HG03442 (cell line): ENCODE results near the gene CATSPERD.
A peak's percentile ranks its signal among the peaks of the same experiment; 100 is the strongest.

Experiments used
- ATAC-seq: cut with Tn5 transposase; IDR thresholded peaks from one replicate; pipeline ENCODE4 v1.9.1; 2021; ENCODE audit warnings: mild to moderate bottlenecking, moderate library complexity; ENCODE audit not compliant: unreplicated experiment

CATSPERD gene

DNA sequence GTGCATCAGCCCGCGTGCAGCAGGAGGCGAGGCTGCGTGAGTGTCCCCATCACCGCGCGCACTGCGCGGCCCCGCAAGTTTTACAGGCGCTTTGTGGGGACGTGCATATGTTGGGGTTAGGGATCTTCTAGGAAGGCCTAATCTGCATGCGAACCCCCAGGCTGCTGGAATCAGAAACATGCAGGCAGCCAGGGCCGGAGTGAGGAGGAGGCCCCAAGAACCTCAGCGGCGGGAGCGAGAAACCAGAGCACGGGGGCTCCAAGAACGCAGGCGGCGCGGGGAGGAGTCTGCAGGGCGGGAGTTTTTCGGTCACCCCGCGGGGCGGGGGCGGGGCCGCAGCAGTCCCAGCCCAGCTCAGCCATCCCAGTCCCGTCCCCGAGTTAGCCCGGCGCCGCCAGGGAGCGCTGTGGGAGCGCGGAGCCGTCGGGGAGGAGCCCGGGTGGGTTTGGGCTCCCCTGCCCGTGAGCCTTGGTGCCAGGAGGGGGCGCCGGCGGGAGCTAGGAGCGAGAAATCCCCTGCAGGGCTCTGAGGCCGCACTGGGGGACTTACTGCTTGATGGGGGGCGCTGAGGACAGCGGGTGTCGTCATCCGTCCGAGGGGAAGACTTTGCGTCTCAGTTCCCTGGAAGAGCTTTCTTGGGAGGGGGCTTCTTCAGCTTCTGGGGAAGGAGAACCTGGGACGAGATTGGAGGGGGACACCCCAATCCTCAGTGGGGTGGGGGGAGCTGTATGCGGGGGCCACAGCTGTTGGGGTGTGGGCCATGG is 83.5 kb downstream of the CATSPERD start:
- peak; percentile 65 for ATAC-seq

DNA sequence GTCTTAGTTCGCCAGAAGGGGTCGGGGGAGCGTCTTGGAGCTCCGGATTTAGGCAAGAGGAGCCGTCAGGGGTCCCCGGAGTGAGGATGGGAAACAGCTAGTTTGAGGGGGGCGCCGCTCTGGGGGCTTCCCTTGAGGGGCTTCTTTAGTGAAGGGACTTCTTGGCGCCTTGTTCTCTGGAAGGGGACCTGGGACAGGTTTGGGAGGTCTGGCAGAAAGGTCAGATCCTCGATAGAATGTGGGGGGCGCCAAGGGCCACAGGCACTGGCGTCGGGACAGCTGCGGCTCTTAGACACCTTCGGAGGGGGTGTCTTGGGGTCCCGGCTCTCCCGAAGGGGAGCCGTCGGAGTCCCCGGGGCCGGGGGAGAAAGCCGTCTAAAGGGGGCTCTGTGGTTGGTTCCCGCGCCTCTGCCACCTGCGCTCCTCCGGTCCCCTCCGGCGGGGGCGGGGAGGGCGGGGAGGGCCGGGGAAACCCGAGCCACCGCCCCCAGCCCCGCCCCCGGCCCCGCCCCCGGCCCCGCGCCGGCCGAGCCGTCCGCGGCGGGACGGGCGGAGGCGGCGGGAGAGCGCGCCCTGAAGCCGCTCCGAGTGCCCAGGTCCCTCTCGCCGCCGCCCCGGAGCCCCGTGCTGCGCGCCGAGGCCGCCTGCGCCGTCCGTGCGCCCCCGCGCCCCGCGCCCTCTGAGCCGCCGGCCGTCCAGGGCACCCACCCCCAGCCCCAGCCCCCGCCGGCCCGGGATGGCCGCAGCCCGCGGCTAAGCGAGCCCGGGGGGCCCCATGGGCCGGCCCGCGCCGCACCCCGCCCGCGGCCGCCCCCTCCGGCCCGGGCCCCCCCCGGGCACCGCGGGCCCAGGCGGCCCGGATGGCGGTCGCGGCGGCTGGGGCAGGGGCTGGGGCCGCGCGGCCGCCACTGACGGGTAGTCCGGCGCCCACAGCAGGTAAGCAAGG is 84.4 kb downstream of the CATSPERD start, which contains the start of gene NRTN:
Gene NRTN, plus strand, starts transcription at position 552 of the 946 bp plus-strand sequence. CDS start 19,099 bp downstream, outside the sequence.
- ATAC-seq: no peak

DNA sequence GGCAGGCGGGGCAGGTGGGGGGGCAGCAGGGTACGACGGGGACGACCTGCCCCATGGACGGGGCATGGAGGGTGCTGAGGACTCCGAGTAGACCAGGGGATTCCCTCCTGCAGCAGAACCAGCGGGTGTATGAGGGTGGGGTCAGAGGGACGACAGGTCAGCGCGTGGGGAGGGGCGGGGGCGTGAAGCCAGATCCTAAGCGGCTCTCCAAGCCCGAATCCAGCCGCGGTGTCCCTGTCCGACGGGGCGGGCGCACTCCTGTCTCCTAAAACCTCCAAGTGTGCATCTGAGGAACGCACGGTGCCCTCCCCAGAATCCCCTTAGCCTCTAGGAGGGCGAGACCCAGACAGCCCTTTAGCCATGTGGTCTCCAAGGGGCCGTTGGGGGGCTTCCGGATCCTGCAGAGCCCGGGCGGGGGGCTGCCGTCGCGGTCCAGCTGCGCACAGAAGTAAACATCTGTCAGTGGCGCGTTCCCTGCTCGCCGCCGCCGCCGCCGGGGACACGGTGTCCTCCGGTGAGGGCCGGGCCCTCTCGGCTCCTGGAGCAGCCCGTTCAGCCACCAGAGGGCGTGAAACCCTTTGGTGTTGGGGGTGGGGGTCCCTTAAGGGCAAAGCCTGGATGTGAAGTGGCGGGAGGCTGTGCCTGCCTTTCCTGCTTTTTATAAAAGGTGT is 85.2 kb downstream of the CATSPERD start:
- no peak for ATAC-seq

DNA sequence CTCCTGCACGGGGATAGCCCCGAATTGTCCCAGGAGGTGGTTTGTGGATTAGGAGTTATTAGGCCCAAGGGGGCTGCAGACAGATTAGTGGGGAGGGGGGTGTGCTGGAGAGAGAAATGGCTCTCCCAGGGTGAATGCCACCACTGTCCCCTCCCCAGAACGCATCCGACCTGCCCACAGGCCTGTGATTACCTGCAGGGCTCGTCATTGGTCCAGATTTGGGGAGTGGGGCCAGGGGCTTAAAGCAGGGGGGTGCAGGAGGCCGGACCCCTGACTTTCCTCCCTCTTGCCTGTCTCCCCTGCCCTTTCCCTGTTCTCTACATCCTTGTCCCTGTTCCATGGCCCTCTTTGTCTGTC is 85.7 kb downstream of the CATSPERD start:
- no peak for ATAC-seq

DNA sequence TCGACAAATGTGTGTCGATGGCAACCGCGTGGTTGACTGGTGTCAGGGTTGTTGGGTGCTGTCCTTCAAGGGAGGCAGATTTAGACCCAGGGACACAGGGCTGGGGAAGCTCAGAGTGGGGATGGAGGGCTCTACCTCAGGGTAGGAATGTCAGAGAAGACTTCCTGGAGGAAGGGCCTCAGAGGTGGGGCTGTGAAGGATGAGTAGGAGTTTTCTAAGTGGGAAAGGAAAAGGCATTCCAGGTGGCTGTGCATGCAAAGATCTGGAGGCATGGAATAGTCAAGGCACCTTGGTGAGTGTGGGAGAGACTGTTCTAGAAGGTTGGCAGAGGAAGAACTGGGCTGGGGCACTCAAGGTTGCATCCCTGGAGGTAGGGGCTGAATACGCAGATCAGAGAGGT is 86.5 kb downstream of the CATSPERD start:
- ATAC-seq: no peak

DNA sequence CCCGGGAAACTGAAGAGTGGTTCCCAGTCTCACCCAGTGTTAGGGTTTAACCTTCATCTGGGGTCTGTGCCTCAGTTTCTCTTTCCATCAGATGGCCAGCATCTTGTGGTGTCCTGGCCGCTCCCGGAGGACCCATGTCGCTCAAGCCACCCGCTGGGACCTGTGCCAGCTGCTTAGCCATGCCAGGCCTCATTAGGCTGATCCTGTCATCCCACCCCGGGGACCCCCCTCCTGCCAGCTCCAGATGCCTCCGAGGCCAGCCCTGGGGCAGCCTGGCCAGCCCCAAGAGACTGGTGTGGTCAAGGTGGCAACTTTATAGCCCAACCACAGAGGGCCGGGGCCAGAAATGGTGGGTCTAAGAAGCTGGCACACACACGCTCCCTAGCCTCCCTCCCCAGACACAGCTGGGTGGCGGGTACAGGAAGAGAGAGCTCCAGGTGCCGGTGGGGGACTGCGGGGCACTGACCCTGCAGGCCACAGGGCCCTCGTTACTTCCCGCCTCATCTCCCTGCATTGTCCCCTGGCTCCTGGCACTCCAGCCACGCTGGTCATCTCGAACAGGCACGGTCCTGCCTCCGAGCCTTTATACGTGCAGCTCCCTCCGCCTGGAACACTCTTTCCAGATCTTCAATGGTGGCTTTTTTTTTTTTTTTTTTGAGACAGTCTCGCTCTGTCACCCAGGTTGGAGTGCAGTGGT is 87.8 kb downstream of the CATSPERD start:
- ATAC-seq: no peak

DNA sequence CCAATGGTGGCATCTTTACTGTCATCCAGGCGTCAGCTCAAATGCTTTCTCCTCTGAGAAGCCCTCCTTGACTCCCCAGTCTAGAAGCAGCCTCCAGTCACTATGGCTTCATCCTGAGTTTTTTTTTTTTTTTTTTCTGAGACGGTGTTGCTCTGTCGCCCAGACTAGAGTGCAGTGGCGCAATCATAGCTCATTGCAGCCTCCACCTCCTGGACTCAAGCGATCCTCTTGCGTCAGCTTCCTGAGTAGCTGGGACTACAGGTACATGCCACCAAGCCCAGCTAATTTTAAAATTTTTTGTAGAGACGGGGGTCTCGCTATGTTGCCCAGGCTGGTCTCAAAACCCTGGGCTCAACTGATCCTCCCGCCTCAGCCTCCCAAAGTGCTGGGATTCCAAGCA is 88.6 kb downstream of the CATSPERD start:
- no peak for ATAC-seq

DNA sequence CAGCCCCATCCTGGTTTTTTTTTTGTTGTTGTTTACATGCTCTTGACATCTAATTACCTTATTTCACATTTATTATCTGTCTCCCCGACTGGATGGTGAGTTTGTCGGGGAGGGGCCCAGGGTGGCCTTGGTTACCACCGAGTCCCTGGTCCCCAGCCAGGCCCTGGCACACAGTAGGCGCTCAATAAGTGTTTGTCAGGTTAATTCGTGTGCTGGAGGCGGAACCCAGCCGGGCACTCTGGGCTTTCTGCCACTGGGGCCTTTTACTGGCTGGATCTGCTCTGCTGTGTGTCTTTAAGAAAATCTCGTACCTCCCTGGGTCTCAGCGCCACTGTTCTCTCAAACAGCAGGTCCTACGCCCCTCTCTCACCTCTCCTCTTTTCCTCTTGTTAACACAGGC is 89.0 kb downstream of the CATSPERD start:
- ATAC-seq: no peak

DNA sequence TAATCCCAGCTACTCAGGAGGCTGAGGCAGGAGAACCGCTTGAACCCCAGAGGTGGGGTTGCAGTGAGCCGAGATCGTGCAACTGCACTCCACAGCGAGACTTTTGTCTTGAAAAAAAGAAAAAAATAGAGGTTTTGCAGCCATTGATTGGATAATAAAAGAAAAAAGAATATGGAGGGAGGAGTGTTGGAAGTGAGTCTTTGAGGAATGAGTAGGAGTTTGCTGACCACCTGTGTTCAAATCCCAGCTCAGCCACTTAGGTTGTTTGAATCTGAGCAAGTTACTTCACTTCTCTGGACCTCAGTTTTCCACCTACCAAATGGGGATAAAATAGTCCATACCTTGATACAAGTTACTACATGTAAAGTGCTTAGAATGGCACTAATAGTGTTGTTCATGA is 90.7 kb downstream of the CATSPERD start:
- ATAC-seq: no peak

DNA sequence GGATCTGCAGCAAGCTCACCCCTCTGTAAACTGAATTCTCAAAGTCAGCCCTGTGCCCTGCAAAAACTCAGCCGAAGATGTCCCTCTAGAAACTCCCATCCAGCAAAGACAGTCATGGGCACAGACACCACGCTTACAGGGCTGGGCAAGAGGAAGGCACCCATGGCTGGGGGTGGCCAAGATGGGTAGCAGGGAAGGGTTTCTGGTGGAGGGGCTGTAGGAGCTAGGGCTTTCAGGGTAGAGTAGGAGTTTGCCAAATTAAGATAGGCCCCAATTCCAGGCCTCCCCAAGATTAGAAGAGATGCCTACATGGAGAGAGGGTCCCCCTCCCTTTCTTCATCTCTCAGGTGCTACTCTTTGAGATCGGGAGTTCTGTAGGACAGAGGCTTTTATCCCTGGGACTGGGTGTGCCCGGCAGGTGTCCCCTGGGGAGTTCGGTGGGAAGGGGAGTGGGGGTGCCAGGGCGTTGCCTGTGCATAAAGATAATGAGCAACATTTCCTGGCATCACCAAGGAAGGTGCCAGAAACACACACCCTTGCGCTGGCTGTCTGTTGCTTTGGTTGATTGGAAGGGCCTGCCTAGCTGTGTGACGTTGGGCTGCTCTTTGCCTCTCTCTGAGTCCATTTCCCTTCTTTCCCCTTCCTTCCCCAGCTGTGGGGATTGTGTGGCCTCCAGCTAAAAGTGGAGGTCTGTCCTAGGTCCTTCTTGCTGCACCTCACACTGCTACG is 93.8 kb downstream of the CATSPERD start:
- no peak for ATAC-seq

DNA sequence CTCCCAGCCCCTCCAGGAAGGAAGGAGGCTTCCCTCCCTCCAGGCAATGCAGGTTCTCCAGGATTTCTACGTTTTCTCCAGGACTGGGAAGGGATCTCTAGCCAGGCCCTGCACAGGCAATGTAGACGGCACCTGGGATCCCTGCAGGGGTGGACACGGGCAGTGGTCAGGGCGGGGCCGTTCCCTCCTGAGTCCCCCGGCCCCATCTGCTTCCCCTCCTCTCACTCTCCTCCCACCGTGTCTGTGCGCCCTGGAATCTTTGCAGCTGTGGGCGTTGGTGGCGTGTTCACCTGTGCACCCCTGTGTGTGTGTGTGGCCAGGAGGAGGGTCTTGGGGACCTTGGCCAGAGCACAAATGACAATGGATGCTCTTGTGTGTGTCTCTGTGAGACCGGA is 94.4 kb downstream of the CATSPERD start:
- no peak for ATAC-seq

DNA sequence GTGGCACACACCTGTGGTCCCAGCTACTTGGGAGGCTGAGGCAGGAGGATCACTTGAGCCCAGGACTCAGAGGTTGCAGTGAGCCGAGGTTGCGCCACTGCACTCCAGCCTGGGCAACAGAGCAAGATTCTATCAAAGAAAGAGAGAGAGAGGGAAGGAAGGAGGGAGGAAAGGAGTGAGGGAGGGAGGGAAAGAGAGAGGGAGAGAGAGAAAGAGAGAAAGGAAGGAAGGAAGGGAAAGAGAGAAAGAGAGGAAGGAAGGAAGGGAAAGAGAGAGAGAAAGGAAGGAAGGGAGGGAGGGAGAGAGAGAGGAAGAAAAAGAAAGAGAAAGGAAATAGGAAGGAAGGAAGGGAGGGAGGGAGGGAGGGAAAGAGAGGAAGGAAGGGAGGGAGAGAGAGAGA is 96.8 kb downstream of the CATSPERD start:
- ATAC-seq: no peak

DNA sequence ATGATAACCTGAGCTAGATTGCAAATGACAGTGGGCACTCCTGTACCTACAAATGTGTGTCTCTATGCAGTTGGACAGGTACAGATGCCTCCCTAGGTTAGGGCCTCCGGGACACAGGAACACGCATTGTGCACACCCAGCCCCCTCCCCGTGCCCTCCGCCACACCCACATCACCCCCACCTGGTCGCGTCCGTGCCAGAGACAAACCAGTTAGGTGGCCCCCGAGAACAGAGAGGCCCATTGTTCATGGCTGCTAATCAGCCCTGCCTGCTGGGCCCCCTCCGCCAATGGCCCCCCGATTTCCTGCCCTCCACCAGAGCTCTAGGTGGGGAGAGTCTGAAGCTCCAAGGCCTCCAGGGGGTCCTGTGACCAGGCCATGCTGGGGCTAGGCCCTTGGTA is 98.2 kb downstream of the CATSPERD start:
- ATAC-seq: no peak

DNA sequence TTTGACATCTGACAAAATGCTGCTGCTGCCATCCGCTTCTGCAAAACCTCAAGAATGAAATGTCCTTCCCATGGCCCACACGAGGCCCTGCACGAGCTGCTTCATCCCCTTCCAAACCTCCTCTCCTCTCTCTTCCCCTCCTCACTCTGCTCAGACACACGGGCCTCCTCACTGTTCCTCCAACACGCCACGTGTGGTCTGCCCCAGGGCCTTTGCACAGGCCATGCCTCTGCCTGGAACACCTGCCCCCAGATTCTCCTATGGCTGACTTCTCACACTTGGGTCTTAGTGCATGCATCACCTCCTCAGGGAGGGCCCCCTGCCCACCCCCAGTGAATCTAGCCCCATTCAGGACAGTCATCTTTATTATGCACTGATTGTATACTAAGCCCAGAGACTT is 100.3 kb downstream of the CATSPERD start:
- ATAC-seq: no peak

DNA sequence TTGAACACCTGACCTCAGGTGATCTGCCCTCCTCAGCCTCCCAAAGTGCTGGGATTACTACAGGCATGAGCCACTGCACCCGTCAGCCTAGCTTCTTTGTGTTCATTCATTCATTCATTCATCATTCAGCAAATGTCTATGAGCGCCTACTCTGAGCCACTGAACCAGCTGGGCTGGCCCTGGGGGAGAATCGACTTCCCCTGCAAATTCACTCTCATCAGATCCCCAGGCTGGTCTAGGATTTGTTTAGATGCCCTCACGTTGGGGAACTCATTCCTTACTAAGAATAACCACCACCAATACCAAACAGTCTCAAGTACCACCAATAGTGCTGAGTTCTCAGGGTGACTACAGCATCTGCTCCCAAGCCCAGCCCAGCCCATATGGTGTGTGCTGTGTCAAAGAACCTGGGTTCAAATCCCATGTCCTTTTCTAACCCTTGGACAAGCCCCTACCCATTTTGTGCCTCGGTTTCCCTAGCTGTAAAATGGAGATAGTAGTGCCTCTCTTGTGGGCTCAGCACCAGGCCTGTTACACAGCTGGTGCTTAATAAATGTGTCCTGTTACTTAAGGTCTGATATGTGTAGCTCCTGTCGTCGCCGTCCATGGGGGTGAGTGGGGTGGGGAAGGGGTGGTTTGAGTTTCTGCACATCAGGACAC is 101.2 kb downstream of the CATSPERD start:
- ATAC-seq: no peak

DNA sequence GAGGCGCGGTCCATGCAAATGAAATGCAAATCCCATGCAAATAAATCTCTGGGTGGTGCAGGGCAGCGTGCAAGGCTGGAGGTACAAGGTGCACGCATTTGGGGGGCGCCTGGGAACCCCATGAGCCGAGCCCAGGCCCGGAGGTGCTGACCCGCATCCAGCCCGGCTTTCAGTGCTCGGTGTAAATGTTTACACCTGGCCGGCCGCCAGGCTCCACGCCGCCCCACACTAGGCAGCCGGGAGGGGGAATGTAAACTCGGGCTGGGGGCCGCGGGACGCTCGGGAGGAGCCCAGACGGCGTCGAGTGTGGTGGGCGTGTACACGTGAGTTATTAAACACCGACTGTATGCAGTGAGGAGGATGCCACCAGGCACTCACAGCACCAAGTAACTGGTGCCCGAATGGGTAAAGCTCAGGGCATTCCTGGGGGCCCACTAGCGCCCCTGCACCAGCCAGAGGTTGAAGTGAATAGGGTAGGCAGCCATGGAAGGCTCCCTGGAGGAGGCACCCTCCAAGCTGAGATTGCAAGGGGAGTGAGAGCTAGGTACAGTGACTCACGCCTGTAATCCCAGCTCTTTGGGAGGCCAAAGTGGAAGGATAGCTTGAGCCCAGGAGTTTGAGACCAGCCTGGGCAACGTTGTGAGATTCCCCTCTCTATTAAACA is 101.9 kb downstream of the CATSPERD start:
- ATAC-seq: no peak

DNA sequence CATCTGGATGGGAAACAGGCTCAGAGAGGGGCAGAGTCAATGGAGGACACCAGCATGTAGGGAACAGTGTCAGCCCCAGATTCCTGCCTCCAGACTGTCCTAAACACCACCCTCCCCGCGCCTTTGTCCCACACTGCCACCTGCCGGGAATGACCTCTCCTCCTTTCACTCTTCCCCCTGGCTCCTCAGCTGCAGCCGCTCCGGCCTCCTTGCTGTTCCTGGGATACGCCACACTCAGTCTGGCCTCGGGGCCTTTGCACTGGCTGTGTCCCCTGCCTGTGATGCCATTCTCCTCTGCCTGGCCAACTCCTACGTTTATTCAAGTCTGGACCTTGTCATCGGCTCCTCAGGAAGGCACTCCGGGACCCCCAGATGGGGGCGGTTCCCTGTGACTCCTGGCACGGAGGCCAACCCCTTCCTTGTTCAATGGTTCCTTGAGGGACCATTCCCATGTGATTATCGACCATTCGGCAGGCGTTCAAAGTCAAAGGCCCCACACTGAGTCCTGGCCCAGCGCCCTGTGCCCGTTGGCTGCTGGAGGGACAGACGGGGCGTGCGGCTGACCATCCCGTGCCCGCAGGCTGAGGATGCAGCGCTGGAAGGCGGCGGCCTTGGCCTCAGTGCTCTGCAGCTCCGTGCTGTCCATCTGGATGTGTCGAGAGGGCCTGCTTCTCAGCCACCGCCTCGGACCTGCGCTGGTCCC is 103.3 kb downstream of the CATSPERD start:
- ATAC-seq: no peak

DNA sequence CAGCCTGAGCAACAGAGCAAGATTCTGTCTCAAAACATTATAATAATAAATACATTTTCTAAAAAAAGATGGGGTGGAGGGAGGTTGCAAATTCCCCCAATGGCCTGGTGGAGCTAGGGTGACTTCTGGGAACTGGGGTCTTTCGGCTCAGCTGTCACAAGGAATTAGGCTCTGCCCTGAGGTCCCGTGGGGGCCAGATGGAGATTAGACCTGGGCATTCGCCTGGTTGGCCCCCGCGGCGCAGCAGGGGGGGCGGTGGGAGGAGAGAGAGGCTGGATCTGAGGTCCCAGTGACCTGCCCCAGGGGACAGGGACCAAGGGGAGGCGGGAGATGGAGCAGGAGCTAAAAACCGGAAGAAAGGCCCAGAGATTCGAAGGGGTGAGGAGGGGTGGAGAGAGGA is 104.3 kb downstream of the CATSPERD start:
- no peak for ATAC-seq

DNA sequence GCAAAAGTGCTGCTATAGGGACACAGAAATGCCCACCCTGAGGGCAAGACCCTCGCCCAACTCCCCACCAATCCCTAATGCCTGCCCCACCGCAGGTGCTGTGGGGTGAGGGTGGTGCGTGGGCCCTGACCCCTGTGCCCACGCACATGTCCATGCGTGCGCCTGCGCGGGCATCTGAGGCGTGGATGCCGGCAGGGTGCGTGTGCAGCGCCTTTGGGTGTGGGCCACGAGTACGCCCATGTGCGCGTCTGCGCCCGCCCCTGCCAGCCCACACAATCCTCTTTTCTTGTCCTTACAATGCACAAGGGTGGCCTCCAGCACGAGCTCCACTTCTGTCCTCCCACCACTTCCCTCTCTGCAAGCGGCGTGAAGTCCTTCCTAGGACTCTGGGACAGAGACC is 104.7 kb downstream of the CATSPERD start:
- no peak for ATAC-seq
